ENCODE data around the gene GAB2. TPM values are rescaled to one million over a fixed set of nuclear protein-coding genes. Genes with fewer than 3 reads are reported as not detected.

GAB2 gene
- total and polyA plus RNA-seq, 9 donors: 30.9 to 64.6 (median 42.9) TPM

DNA sequence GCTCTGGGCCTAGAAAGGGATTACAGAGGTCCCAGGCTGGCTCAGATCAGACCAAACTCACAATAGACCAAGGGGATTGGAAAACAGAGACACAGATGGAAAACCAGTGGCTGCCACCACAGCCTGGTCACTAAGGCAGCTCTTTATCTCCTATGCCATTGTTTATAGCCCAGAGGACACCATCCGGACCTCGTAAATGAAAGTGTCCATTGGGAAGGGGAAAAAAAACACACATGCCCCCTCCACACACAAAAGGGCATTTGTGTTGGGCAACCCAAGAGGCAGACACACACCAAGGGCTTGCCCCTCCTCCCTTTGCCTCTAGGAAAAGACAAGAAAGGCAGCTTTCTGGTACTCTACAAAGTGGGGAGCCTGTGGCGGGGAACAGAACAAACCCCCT, 85.9 kb downstream of the GAB2 start:
- 79 to 91% (median 84%) methylated on average over 3 of the region's 3 CpGs for WGBS, 3 donors
- intact Hi-C loops (cut with DNase I): no loop called here
- no peaks in the 10 kb centered on the region for H3K27me3 ChIP-seq
- TF ChIP-seq EP300 (IDR thresholded peaks at IDR 0.05) (no peak), POLR2A (IDR thresholded peaks at IDR 0.05) (no peak)
- TF ChIP-seq, protein P1, sequence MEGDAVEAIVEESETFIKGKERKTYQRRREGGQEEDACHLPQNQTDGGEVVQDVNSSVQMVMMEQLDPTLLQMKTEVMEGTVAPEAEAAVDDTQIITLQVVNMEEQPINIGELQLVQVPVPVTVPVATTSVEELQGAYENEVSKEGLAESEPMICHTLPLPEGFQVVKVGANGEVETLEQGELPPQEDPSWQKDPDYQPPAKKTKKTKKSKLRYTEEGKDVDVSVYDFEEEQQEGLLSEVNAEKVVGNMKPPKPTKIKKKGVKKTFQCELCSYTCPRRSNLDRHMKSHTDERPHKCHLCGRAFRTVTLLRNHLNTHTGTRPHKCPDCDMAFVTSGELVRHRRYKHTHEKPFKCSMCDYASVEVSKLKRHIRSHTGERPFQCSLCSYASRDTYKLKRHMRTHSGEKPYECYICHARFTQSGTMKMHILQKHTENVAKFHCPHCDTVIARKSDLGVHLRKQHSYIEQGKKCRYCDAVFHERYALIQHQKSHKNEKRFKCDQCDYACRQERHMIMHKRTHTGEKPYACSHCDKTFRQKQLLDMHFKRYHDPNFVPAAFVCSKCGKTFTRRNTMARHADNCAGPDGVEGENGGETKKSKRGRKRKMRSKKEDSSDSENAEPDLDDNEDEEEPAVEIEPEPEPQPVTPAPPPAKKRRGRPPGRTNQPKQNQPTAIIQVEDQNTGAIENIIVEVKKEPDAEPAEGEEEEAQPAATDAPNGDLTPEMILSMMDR (IDR thresholded peaks at IDR 0.05): no peak
- H3K36me3 ChIP-seq: no peaks in the 10 kb centered on the region
- H3K4me1 ChIP-seq (ENCODE audit: insufficient read depth): peaks cover 4% of the 10 kb centered on the region
- no peak for DNase-seq
- no peak overlapping the region for H3K27ac ChIP-seq
- no peaks in the 10 kb centered on the region for H3K9me3 ChIP-seq
- H3K4me3 ChIP-seq: no peak overlapping the region

DNA sequence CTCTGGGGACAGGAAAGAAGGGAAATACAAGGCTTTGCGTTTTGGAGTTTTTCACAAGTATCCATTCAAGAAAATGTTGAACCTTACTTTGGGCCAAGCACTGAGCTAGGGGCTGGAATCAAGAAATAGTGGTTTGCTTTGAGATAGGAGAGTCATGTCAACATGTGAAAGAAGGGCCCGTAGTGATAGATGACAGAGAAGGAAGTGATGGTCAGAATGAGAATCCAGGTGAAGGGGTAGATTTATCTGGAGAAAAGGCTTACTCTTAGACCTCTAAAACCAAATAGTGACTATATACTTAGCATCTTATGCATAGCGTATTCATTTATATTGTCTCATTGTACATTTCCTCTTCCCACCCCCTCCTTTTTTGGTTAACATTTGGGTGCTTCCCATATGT, 87.3 kb downstream of the GAB2 start:
- intact Hi-C loops (cut with DNase I): no loop called here
- no peak for DNase-seq
- whole genome bisulfite sequencing, 3 donors: 83 to 94% (median 92%) methylated on average over 3 of the region's 3 CpGs
- Histone ChIP-seq H3K4me1 (ENCODE audit: insufficient read depth) (peaks cover 4% of the 10 kb centered on the region), H3K27ac (no peak overlapping the region), H3K4me3 (no peak overlapping the region), H3K36me3 (no peaks in the 10 kb centered on the region), H3K27me3 (no peaks in the 10 kb centered on the region), H3K9me3 (no peaks in the 10 kb centered on the region)
- TF ChIP-seq EP300 (IDR thresholded peaks at IDR 0.05) (no peak), POLR2A (IDR thresholded peaks at IDR 0.05) (no peak)
- TF ChIP-seq, protein P1 (IDR thresholded peaks at IDR 0.05): no peak

DNA sequence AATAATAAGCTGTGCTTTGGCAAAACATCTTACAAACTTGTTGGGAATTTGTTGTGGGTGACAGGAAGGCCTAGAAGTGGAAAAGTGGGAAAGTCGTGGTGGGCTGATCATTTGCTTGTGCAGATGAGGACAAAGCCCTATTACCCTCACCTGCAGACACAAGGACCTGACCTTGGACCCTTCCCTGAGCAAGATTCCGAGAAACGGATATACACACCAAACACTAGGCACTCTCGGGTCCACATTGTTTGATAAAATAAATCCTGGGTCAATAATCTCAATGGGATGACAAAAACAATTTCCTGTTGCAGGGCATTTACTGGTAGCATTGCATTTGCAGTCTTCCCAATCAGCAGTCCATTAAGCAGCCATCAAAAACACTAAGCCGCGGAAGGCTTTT, 89.7 kb downstream of the GAB2 start:
- no peaks in the 10 kb centered on the region for H3K36me3 ChIP-seq
- H3K27me3 ChIP-seq: no peaks in the 10 kb centered on the region
- intact Hi-C loops (cut with DNase I): no loop called here
- 81 to 92% (median 86%) methylated on average over 6 of the region's 6 CpGs for WGBS, 3 donors
- no peak overlapping the region for H3K4me3 ChIP-seq
- no peaks in the 10 kb centered on the region for H3K9me3 ChIP-seq
- H3K4me1 ChIP-seq (ENCODE audit: insufficient read depth): peaks cover 4% of the 10 kb centered on the region
- no peak for DNase-seq
- TF ChIP-seq, protein P1 (IDR thresholded peaks at IDR 0.05): no peak
- TF ChIP-seq EP300 (IDR thresholded peaks at IDR 0.05) (no peak), POLR2A (IDR thresholded peaks at IDR 0.05) (no peak)
- H3K27ac ChIP-seq: no peak overlapping the region

DNA sequence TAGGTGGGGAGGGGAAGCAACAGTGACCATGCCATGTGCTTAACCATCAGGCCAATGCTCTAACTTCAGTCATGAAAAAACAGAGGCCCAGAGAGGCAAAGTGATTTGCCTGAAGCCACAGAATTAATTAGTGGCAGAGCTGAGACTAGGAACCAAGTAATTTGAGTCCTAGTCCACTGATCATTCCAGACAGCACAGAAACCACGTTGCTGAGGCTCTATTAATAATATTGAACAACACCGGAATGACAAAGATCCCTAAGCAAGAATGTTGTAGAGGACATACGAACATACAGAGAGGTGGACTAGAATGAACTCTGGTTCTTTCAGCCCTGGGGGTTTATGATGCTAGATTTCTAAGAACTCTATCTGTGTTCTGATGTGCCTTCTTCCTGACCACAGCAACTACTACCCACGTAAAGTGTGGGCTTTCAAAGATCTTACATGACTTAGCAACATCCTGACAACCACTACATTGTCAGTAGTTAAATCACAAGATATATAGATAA, 92.3 kb downstream of the GAB2 start:
- intact Hi-C loops (cut with DNase I): no loop called here
- Histone ChIP-seq H3K36me3 (no peaks in the 10 kb centered on the region), H3K27ac (no peak overlapping the region), H3K27me3 (no peaks in the 10 kb centered on the region), H3K9me3 (no peaks in the 10 kb centered on the region), H3K4me3 (no peak overlapping the region), H3K4me1 (ENCODE audit: insufficient read depth) (peaks cover 6% of the 10 kb centered on the region)
- DNase-seq: no peak
- WGBS, 3 donors: 71 to 84% (median 78%) methylated on average over 4 of the region's 4 CpGs
- TF ChIP-seq EP300 (IDR thresholded peaks at IDR 0.05) (no peak), POLR2A (IDR thresholded peaks at IDR 0.05) (no peak)
- TF ChIP-seq, protein P1 (IDR thresholded peaks at IDR 0.05): no peak
